GM19467 (cell line): ENCODE results near the gene LRRK1.

Experiments used
- ATAC-seq: cut with Tn5 transposase; IDR thresholded peaks from one replicate; pipeline ENCODE4 v1.9.1; 2021; ENCODE audit warnings: mild to moderate bottlenecking, moderate library complexity; ENCODE audit not compliant: unreplicated experiment

The LRRK1 gene

GRCh38 chr15:101019366-101019896 lies 100.3 kb downstream of the LRRK1 start:
- ATAC-seq = no peak

GRCh38 chr15:101020451-101020850 lies 101.3 kb downstream of the LRRK1 start:
- no peak for ATAC-seq

GRCh38 chr15:101020945-101021344 lies 101.8 kb downstream of the LRRK1 start:
- ATAC-seq = no peak

- ATAC-seq = no peak
Measured at GRCh38 chr15:101022306-101022705, 103.1 kb downstream of the LRRK1 start.

- no peak for ATAC-seq
Measured at GRCh38 chr15:101022876-101023275, 103.7 kb downstream of the LRRK1 start.

GRCh38 chr15:101023501-101024072 lies 104.4 kb downstream of the LRRK1 start:
- no peak for ATAC-seq

GRCh38 chr15:101024073-101024695 lies 105.0 kb downstream of the LRRK1 start:
- ATAC-seq = no peak

GRCh38 chr15:101024706-101025500 lies 105.7 kb downstream of the LRRK1 start:
- no peak for ATAC-seq

- no peak for ATAC-seq
Measured at GRCh38 chr15:101025501-101025885, 106.3 kb downstream of the LRRK1 start.

GRCh38 chr15:101025896-101026631 lies 106.9 kb downstream of the LRRK1 start:
- ATAC-seq = no peak

GRCh38 chr15:101026656-101027272 lies 107.6 kb downstream of the LRRK1 start:
- ATAC-seq = no peak

- ATAC-seq = no peak
Measured at GRCh38 chr15:101027273-101027901, 108.2 kb downstream of the LRRK1 start.

GRCh38 chr15:101027920-101028319 lies 108.8 kb downstream of the LRRK1 start:
- no peak for ATAC-seq

- no peak for ATAC-seq
Measured at GRCh38 chr15:101028321-101028720, 109.2 kb downstream of the LRRK1 start.

- no peak for ATAC-seq
Measured at GRCh38 chr15:101028772-101029438, 109.7 kb downstream of the LRRK1 start.

- ATAC-seq = no peak
Measured at GRCh38 chr15:101029971-101030661, 111.0 kb downstream of the LRRK1 start.

GRCh38 chr15:101031213-101031612 lies 112.1 kb downstream of the LRRK1 start:
- no peak for ATAC-seq

GRCh38 chr15:101033801-101034200 lies 114.6 kb downstream of the LRRK1 start:
- no peak for ATAC-seq

- ATAC-seq = no peak
Measured at GRCh38 chr15:101035611-101036010, 116.5 kb downstream of the LRRK1 start.
